Measurements from ENCODE around the gene UBE2J1.

The UBE2J1 gene

DNA sequence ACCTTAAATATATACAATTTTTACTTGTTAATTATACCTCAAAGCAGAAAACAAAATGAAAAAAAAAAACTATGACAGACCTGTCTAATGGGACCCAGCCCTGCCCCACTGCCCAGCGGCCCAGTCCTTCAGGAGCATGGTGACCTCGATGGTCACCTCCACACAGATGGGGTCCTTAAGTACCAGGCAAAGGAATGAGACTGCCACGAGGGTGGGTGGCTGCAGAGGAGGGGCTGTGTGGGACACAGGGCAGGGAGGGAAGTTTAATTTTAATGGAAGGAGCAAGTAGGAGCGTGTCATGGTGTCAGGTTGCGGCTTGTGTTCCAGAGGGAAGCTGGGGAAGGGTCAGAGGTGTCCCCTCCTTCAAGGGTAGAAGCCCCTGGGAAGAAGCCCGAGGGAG is 66.0 kb downstream of the UBE2J1 start:
- no peak for DNase-seq

DNA sequence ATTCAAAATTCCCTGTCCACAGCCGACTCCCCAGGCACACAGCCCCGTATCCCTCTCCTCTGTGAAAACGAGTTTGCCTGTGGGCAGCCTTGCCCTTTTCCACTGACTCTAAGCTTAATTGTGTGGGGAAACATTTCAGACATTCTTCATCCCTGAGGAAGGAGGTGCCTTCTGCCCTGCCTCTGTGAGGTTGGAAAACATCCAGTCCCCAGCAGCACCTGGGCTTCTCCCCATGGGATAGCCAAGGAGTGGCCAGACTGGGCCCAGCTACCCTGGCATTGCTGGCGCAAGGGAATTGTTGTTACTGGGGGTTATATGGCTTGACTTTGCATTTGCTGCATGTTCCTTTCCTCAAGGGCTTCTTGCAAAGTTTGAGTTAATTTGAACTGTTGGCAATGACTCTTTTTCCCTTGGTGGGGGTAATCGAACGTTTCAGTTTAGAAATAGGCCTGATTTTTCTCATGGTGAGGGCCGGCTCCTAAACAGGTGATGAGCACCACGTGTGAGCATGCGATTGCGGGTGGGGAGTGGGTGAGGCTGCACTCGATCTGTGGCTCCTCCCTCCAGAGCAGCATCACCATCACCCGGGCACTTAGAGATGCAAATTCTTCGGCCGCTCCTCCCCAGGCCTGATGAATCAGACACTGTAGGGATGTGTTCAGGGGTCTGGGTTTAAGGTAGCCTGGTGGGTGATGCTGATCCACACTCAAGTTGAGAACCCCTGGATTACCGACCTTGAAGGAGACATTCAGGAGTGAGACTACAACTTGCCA is 67.4 kb downstream of the UBE2J1 start:
- DNase-seq = no peak

DNA sequence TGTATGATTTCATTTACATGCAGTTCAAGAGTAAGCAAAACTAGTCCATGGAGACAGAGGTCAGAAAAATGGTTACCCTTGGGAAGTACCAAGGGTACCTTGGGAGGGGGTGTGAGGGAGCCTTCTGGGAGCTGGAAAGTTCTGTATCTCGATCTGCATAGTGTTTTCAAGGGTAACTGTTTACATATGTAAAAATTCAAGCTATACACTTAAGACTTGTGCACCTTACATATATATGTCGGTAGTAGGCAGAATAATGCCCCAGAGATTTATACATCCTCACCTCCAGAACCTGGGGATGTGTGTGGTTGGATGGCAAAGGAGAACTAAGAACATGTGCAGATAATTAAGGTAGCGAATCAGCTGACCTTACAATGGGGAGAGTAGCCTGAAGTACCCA is 68.4 kb downstream of the UBE2J1 start:
- DNase-seq = no peak

DNA sequence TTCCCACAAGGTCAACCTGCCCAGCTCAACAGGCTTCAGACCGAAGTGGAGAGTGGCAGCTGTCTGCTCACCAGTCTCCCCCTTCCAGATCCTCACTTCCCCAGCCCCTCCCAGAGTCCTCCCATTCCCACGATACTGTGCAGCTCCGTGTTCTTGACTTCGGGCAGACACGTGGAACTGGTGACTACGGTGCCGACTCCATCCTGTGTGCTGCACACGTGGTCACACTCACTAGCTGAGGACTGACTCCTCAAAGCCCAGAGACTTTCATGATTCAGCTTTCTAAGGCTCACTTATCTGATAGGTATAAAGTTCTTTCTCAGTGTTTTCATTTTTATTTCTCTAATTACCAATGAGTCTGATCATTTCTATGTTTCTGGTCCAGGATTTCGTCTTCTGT is 69.8 kb downstream of the UBE2J1 start:
- no peak for DNase-seq

DNA sequence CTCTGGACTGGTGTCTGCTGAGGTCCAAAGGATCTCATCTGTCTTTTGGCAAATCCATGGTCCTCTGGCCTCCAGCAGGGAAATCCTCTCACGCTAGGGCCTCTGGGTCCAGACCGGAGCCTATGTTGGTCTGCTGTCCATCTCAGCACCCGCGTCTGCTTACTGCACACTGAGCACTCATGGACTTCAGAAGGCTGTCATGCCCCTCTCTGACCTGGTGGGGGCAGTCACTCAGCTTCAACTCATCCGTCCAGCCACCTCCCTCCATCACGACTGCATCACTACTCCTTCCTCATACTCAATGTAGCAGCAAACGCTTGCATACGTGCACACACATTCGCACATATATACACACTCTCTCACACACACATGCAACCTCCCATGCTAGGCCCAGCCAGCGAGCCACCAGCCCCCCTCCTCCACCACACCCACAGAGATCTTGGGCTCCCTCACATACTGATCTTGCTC is 70.7 kb downstream of the UBE2J1 start:
- no peak for DNase-seq

DNA sequence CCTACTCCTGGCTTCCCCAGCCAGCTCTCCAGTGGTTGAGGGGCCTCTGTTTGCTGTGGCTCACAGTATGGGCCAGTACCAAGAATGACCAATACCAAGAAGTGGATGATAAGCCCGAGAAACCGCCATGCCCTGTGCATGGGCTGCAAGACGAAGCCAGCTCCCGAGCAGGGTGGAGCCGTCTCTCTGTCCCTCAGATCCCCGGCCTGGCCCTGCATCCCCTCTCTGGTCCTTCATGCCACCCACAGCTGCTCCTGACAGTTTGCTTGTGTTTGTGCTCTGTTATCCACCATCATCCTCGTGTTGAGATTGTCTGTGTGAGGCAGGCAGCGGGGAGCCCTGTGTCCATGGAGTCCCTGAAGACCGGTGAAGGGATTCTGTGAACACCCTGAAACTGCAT is 73.6 kb downstream of the UBE2J1 start:
- DNase-seq = no peak

Measured in COR-L47 (cell line).